Lung (tissue), 12 donors: Measurements from ENCODE around the gene HECW1. TPM values are rescaled to one million over a fixed set of nuclear protein-coding genes. Genes with fewer than 3 reads are reported as not detected.
A peak's percentile ranks its signal among the peaks of the same experiment; 100 is the strongest.

Experiments
- ATAC-seq: fragments of 200-7000 bp; cut with Tn5 transposase; one replicate; pipeline ENCODE4 v1.9.1; 2020; ENCODE audit warnings: moderate number of reproducible peaks; ENCODE audit not compliant: insufficient read depth, low FRiP score
- DNase-seq, 3 donors: peaks; one replicate each; pipeline ENCODE4 v3.0.0-alpha.2; 2013 to 2017
- H3K27ac ChIP-seq, 2 donors: one replicate each; pipeline ENCODE4 v1.5.1; 2013; ENCODE audit warnings: mild to moderate bottlenecking in 2 of 2, moderate library complexity in 2 of 2, control low read depth in 1 of 2, inconsistent platforms in 1 of 2, low read depth in 1 of 2, low read length in 1 of 2
- H3K27me3 ChIP-seq, 3 donors: one replicate each; pipeline ENCODE4 v1.5.1; 2013; ENCODE audit warnings: low read length in 2 of 3; ENCODE audit not compliant: control insufficient read depth in 3 of 3, insufficient read depth in 3 of 3
- H3K36me3 ChIP-seq, 4 donors: one replicate each; pipeline ENCODE4 v1.5.1; 2013; ENCODE audit warnings: low read length in 4 of 4, mild to moderate bottlenecking in 1 of 4, moderate library complexity in 1 of 4; ENCODE audit not compliant: control insufficient read depth in 4 of 4, insufficient read depth in 4 of 4
- H3K4me1 ChIP-seq, 5 donors: one replicate each; pipeline ENCODE4 v1.5.1; 2013; ENCODE audit warnings: low read length in 5 of 5, mild to moderate bottlenecking in 2 of 5, moderate library complexity in 1 of 5; ENCODE audit not compliant: control insufficient read depth in 5 of 5, insufficient read depth in 5 of 5
- H3K4me3 ChIP-seq: one replicate; pipeline ENCODE4 v1.5.1; 2013; ENCODE audit warnings: mild to moderate bottlenecking, control low read depth, moderate library complexity
- H3K9ac ChIP-seq, 2 donors: one replicate each; pipeline ENCODE4 v1.5.1; 2013; ENCODE audit warnings: low read length in 2 of 2, control low read depth in 1 of 2; ENCODE audit not compliant: insufficient read depth in 1 of 2
- H3K9me3 ChIP-seq, 4 donors: one replicate each; pipeline ENCODE4 v1.5.1; 2013; ENCODE audit warnings: low read length in 3 of 4, mild to moderate bottlenecking in 1 of 4, moderate library complexity in 1 of 4; ENCODE audit not compliant: control insufficient read depth in 4 of 4, insufficient read depth in 3 of 4
- CTCF ChIP-seq: IDR thresholded peaks from 2 replicates; pipeline ENCODE4 v1.5.1; 2012; ENCODE audit warnings: mild to moderate bottlenecking; ENCODE audit errors: control extremely low read depth, extremely low read depth
- whole genome bisulfite sequencing, 2 donors: extraction: QIAGEN DNeasy Blood & Tissue Kit; methylation state at CpG; one replicate each; pipeline ENCODE4 v1.1.7; 2013; 5-methylcytosine and 5-hydroxymethylcytosine counted together
- polyA plus RNA-seq, 2 donors: library from polyadenylated mRNA; stranded (reverse); fragments of 200-250 nt; gene quantifications; one replicate each; pipeline ENCODE4 v1.2.1, GENCODE V29; 2013
- total RNA-seq, 2 donors: library from RNA; depleted of rRNA in 1 of 2; stranded (reverse); fragments of >200 nt in 1 of 2; gene quantifications; one replicate each; pipeline ENCODE4 v1.2.1, GENCODE V29; 2014 to 2021
- donor health status: control.
- donor health status: control.
- donor health status: Bipolar disorder and iron deficiency.
- donor health status: healthy.
- donor health status: DM: yes; HTN: yes; CAD: no.

HECW1 gene
- total and polyA plus RNA-seq, 4 donors = 0.05 to 0.21 (median 0.13) TPM

- Histone ChIP-seq H3K27me3 (no peaks in the 10 kb centered on the region), H3K27ac (no peak overlapping the region), H3K4me1 (no peaks in the 10 kb centered on the region), H3K9ac (no peak overlapping the region), H3K36me3 (no peaks in the 10 kb centered on the region), H3K9me3 (peaks cover 0 to 2% (median 0%) of the 10 kb centered on the region in 4 donors), H3K4me3 (no peak overlapping the region)
- 51 to 54% methylated on average over 8 of the region's 8 CpGs for WGBS, 2 donors
- no peak for TF ChIP-seq CTCF
- DNase-seq (peak in 2 of 3 donors; percentile 6 to 19), ATAC-seq (no peak)
Measured at GRCh38 chr7:43199371-43200160, 87.1 kb downstream of the HECW1 start.

DNA sequence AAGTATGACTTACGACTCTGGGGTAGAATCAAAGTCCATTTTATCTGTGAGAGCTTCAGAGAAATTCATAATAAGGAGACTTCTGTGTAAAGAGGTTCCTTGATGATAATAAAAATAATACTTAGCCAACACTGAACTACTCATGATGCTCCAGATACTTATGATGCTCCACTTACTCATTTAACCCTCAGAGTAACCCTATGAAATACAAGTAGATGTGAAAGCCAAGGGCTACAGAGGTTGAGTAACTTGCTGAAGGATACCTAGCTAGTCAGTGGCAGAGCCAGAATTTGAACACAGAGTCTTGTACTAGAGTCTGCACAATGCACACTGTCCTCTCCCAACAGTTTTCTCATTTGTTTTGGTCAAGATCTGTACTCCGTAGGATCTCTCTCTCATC lies 89.5 kb downstream of the HECW1 start:
- DNase-seq (no peak), ATAC-seq (no peak)
- no peaks in the 10 kb centered on the region for H3K9me3 ChIP-seq
- WGBS, 2 donors = 86 to 91% methylated on average over 2 of the region's 2 CpGs
- no peak overlapping the region for H3K27ac ChIP-seq
- no peak overlapping the region for H3K9ac ChIP-seq
- no peaks in the 10 kb centered on the region for H3K27me3 ChIP-seq
- no peak overlapping the region for H3K4me3 ChIP-seq
- no peaks in the 10 kb centered on the region for H3K4me1 ChIP-seq
- TF ChIP-seq CTCF = no peak
- no peaks in the 10 kb centered on the region for H3K36me3 ChIP-seq

GRCh38 chr7:43204081-43204480 lies 91.6 kb downstream of the HECW1 start:
- no peak for TF ChIP-seq CTCF
- Histone ChIP-seq H3K27me3 (no peaks in the 10 kb centered on the region), H3K9ac (no peak overlapping the region), H3K27ac (no peak overlapping the region), H3K4me3 (no peak overlapping the region), H3K9me3 (no peaks in the 10 kb centered on the region), H3K4me1 (no peaks in the 10 kb centered on the region), H3K36me3 (no peaks in the 10 kb centered on the region)
- ATAC-seq (no peak), DNase-seq (no peak)
- 55 to 62% methylated on average over 1 of the region's 1 CpG for WGBS, 2 donors
